GM19467 (cell line): ENCODE results near the gene ZNF839.
A peak's percentile ranks its signal among the peaks of the same experiment; 100 is the strongest.
"Not testable (repeated sequence)": the region's sequence is repeated elsewhere in the genome, so short reads cannot be mapped to it uniquely, and the experiment has no call there.

ENCODE experiments used
- ATAC-seq: cut with Tn5 transposase; IDR thresholded peaks from one replicate; pipeline ENCODE4 v1.9.1; 2021; ENCODE audit warnings: mild to moderate bottlenecking, moderate library complexity; ENCODE audit not compliant: unreplicated experiment

Gene ZNF839

DNA sequence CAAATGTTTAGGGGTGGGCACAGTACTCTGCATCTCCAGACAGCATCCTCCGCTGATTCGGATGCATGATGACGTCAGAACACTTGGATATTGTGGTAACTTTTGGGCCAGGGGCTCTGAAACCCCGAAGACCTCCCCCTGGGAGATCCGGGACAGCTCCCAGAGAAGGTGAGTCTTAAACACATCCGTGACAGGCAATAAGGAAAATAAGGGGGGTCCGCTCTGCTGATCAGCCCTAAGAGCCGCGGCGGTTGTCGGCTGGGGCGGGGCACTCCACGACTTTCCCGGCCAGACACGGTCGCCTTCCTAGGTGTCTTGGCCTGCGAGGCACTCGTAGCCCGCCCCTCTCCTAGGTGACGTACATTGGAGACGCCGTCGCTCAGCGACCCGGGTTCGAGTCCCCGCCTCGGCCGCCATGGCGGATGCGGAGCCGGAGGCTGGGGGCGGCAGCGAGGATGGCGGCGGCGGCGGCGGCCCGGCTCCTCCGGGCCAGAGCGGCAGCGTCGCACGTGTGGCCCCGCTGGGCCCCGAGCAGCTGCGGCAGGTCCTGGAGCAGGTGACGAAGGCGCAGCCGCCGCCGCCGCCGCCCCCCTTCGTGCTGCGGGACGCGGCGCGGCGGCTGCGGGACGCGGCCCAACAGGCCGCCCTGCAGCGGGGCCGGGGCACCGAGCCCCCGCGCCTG, at the start of gene ZNF839:
TSS of gene ZNF839 (plus strand) at position 396 of the 682 bp plus-strand sequence. CDS start at position 416, 20 bp downstream.
- ATAC-seq = peak; percentile 51

GRCh38 chr14:102272392-102272791, 47.2 kb upstream of the ZNF839 start:
- no peak for ATAC-seq

DNA sequence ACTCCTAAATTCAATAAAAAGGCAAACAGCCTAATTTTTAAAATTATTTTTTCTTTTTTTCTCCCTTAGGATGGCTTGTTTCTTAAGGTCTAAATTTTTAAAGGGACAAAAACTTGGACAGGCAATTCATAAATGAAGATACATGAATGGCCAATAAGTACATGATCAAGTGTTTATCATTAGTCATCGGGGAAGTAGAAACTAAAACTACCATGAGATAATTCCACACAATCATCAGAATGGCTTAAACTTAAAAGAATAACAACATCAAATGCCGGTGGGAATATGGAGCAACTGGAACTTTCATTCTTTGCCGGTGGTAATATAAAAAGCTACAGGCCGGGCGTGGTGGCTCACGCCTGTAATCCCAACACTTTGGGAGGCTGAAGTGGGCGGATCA, 43.7 kb upstream of the ZNF839 start:
- no peak for ATAC-seq

- ATAC-seq = no peak
Observed at GRCh38 chr14:102277874-102278630, 41.5 kb upstream of the ZNF839 start.

DNA sequence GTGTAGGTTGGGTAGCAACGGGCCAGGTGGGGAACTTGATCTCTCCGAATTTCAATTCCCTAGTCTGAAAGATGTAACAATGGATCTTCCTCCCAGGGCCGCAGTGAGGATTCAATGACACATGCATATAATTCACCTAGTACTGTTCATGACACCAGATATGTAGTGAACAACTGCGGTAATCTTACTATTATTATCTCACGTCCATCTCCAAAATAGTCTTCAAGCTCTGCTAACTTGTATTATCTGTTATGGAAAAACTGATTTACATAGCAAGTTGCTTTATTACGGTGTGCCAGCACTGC, 41.0 kb upstream of the ZNF839 start:
- no peak for ATAC-seq

- no peak for ATAC-seq
Observed at GRCh38 chr14:102279282-102279681, 40.3 kb upstream of the ZNF839 start.

- ATAC-seq = no peak
Observed at GRCh38 chr14:102279688-102280348, 39.7 kb upstream of the ZNF839 start.

- no peak for ATAC-seq
Observed at GRCh38 chr14:102280376-102280962, 39.1 kb upstream of the ZNF839 start.

DNA sequence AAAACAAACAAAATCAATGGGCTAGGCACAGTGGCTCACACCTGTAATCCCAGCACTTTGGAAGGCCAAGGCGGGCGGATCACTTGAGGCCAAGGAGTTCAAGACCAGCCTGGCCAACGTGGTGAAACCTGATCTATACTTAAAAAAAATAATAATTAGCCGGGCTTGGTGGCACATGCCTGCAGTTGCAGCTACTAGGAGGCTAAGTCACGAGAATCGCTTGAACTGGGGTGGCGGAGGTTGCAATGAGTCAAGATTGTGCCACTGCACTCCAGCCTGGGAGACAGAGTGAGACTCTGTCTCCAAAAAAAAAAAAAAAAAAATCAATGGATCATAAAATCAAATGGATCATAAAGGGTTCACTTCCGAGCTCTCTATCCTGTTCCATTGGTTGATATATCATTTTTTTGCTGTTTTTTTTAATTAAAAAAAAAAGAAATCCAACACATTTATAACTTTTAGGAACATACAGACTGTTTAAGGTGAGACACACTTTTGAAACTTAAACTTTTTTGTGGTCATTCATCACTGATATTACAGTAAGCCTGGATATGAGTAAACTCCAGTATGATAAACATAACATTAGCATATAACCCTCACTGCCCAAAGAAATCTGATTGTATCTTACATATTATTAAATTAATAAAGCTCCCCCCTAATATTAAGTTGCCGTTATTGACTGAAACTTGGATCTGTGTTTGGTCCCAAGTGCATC, 36.6 kb upstream of the ZNF839 start:
- ATAC-seq = no peak

- ATAC-seq = no peak
Observed at GRCh38 chr14:102283631-102284129, 35.9 kb upstream of the ZNF839 start.

- ATAC-seq = no peak
Observed at GRCh38 chr14:102285106-102285505, 34.4 kb upstream of the ZNF839 start.

- ATAC-seq = no peak
Observed at GRCh38 chr14:102288139-102288538, 31.4 kb upstream of the ZNF839 start.

GRCh38 chr14:102292441-102292840, 27.1 kb upstream of the ZNF839 start:
- ATAC-seq = no peak

- no peak for ATAC-seq
Observed at GRCh38 chr14:102293781-102294180, 25.8 kb upstream of the ZNF839 start.

DNA sequence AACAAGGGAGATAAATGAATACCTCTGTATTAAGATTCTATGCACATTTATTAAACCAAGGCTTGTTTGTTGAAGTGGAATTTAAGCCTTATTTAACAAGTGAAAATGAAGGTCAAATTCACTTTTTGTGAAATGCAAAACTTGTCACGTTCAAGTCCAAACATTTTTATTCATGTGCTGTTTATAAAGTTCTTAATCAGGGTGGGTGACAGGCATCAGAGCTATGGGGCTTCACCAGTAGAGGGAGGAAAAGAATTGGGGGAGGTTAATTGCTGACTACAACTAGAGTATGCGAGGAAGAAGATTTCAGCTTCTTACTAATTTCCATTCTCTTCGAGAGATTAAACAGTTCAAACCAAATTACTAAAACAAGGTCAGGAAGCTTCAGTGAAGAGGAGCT, 24.3 kb upstream of the ZNF839 start:
- ATAC-seq = no peak

DNA sequence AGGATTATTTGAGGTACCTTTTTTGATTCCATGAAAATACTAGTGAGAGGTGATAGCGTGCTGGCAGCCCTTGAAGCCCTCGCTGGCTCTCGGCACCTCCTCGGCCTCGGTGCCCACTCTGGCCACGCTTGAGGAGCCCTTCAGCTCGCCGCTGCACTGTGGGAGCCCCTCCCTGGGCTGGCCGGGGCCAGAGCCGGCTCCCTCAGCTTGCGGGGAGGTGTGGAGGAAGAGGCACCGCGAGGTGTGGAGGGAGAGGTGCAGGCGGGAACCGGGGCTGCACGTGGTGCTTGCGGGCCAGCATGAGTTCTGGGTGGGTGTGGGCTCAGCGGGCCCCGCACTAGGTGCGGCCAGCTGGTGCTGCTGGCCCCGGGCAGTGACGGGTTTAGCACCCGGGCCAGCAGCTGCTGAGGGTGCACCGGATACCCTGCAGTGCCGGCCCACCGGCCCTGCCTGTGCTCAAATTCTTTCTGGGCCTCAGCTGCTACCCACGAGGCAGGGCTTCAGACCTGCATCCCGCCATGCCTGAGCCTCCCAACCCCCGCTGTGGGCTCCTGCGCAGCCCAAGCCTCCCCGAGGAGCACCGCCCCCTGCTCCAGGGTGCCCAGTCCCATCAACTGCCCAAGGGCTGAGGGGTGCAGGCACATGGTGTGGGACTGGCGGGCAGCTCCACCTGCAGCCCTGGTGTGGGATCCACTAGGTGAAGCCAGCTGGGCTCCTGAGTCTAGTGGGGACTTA, 21.9 kb upstream of the ZNF839 start:
- ATAC-seq = no peak

GRCh38 chr14:102298303-102299070, 21.1 kb upstream of the ZNF839 start:
- ATAC-seq = not testable (repeated sequence)

DNA sequence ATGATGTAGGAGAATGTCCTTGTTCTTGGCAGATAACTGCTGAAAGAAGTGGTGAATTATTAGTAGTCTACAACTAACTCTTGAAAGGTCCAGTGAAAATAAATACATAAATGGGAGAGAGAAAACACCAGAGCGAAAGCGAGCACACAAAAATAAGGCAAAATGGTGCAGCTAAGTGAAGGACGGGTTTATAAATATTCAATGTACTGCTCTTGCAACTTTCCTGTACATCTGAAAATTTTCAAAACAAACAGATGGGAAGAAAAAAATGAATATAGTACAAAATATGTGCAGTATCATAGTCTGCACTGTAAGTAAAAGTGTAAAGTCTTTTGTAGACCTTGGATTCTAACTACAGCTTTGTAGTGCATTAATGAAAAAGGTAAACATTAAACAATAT, 15.9 kb upstream of the ZNF839 start:
- no peak for ATAC-seq
